Smooth muscle cell (in vitro differentiated cells): ENCODE data around the gene ALS2CL. TPM values are rescaled to one million over a fixed set of nuclear protein-coding genes. Genes with fewer than 3 reads are reported as not detected.

Source experiments
- DNase-seq: peaks from one replicate; lab custom pipeline; 2025; ENCODE audit not compliant: unreplicated experiment; lab: John Stamatoyannopoulos, UW
- H2AFZ ChIP-seq: fragments of 200-600 bp; sonication (generic); 2 replicates; pipeline ENCODE4 v1.6.0; 2016; ENCODE audit warnings: antibody characterized with exemption, low read depth, mild to moderate bottlenecking
- H3F3A ChIP-seq: fragments of 200-600 bp; sonication (generic); 2 replicates; pipeline ENCODE4 v1.6.0; 2017; ENCODE audit warnings: antibody characterized with exemption, low read depth
- H3K27ac ChIP-seq: fragments of 200-600 bp; sonication (generic); 2 replicates; pipeline ENCODE4 v1.5.1; 2016; ENCODE audit warnings: low read depth, mild to moderate bottlenecking
- H3K27me3 ChIP-seq: fragments of 200-600 bp; sonication (generic); 2 replicates; pipeline ENCODE4 v1.6.1; 2016; ENCODE audit warnings: low read depth, mild to moderate bottlenecking
- H3K36me3 ChIP-seq: fragments of 200-600 bp; sonication (generic); 2 replicates; pipeline ENCODE4 v1.5.1; 2016; ENCODE audit warnings: low read depth
- H3K4me1 ChIP-seq: fragments of 200-600 bp; sonication (generic); 2 replicates; pipeline ENCODE4 v1.5.1; 2016; ENCODE audit warnings: low read depth
- H3K4me2 ChIP-seq: fragments of 200-600 bp; sonication (generic); 2 replicates; pipeline ENCODE4 v1.6.0; 2016; ENCODE audit warnings: mild to moderate bottlenecking
- H3K4me3 ChIP-seq: fragments of 200-600 bp; sonication (generic); 2 replicates; pipeline ENCODE4 v1.5.1; 2016; ENCODE audit warnings: mild to moderate bottlenecking
- H3K79me2 ChIP-seq: fragments of 200-600 bp; sonication (generic); 2 replicates; pipeline ENCODE4 v1.6.0; 2016; ENCODE audit warnings: low read depth, mild to moderate bottlenecking
- H3K9ac ChIP-seq: fragments of 200-600 bp; sonication (generic); 2 replicates; pipeline ENCODE4 v1.6.0; 2016; ENCODE audit warnings: low read depth
- H3K9me3 ChIP-seq: fragments of 200-600 bp; sonication (generic); replicated peaks from 2 replicates; pipeline ENCODE4 v1.5.1; 2016; ENCODE audit warnings: low read depth
- H4K20me1 ChIP-seq: fragments of 200-600 bp; sonication (generic); 2 replicates; pipeline ENCODE4 v1.6.0; 2016; ENCODE audit warnings: low read depth
- WGBS: methylation state at CpG from one replicate; pipeline ENCODE4 v1.1.7; 2016; ENCODE audit warnings: low lambda C conversion rate; 5-methylcytosine and 5-hydroxymethylcytosine counted together
- polyA plus RNA-seq: library from polyadenylated mRNA; unstranded; fragments of >200 nt; fragmentation: Nextera tagmentation; extraction: Ambion mirVana; gene quantifications from 2 replicates; pipeline ENCODE4 v1.2.1, GENCODE V29; 2016
- total RNA-seq: library from RNA; depleted of rRNA; stranded (reverse); fragments of >200 nt; gene quantifications from 2 replicates; pipeline ENCODE4 v1.2.3, GENCODE V29; 2014
- TF ChIP-seq, protein P1 (sequence below): fragments of 200-600 bp; sonication (generic); IDR thresholded peaks from 2 replicates; pipeline ENCODE4 v1.5.1; 2017; ENCODE audit warnings: borderline replicate concordance, mild to moderate bottlenecking, antibody characterized with exemption; ENCODE audit not compliant: insufficient read depth, poor library complexity, severe bottlenecking

The ALS2CL gene
- total and polyA plus RNA-seq, 2 experiments from 2014 or later: 8.5 to 9.4 TPM

DNA sequence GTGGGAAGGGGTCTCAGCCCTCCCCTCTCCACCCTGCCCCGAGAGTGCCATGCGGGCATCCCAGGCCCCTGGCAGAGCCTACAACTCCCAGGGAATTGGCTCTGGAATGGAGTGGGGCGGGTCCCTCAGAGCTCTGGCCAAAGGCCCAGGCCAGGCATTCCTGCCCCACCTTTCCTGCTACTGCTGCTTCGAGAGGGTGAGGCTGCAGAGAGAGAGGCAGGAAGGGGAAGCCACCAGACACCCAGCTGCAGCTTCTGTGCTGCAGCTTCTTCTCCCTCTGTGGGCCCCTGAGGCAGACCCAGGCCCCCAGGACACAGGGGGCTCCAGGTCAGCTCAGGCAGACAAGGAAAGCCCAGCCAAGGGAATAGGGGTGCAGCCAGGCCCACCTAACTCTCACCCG lies 2.7 kb downstream of the ALS2CL start:
- WGBS: 86% methylated on average over 5 of the region's 5 CpGs
- Histone ChIP-seq H3K79me2 (no peaks in the 10 kb centered on the region), H3K27me3 (no peaks in the 10 kb centered on the region), H4K20me1 (peaks cover 7% of the 10 kb centered on the region), H3K4me3 (no peak overlapping the region), H3K27ac (no peak overlapping the region), H3F3A (no peaks in the 10 kb centered on the region), H3K4me2 (no peak overlapping the region), H3K9ac (no peak overlapping the region), H2AFZ (no peak overlapping the region), H3K4me1 (peaks cover 6% of the 10 kb centered on the region), H3K36me3 (no peaks in the 10 kb centered on the region), H3K9me3 (no peaks in the 10 kb centered on the region)
- DNase-seq: no peak
- TF ChIP-seq, protein P1, sequence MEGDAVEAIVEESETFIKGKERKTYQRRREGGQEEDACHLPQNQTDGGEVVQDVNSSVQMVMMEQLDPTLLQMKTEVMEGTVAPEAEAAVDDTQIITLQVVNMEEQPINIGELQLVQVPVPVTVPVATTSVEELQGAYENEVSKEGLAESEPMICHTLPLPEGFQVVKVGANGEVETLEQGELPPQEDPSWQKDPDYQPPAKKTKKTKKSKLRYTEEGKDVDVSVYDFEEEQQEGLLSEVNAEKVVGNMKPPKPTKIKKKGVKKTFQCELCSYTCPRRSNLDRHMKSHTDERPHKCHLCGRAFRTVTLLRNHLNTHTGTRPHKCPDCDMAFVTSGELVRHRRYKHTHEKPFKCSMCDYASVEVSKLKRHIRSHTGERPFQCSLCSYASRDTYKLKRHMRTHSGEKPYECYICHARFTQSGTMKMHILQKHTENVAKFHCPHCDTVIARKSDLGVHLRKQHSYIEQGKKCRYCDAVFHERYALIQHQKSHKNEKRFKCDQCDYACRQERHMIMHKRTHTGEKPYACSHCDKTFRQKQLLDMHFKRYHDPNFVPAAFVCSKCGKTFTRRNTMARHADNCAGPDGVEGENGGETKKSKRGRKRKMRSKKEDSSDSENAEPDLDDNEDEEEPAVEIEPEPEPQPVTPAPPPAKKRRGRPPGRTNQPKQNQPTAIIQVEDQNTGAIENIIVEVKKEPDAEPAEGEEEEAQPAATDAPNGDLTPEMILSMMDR: no peak

DNA sequence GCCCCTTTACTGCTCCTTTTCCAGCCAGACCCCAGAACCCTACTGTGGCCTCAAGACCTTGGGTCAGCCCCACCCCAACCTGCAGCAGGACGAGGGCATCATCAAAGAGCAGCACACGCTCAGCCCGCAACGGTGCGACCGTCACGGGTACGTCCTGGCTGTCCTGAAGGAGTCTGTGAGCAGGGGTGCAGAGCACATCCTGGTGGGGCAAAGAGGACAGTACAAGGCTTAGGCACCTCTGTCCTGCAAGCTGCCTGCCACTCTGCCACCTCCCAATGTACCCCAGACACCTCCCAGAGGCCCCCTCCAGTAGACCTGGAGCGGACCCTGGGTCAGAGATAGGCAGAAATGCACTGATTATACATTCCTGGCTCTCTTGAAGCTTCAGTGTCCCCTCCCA lies 8.0 kb downstream of the ALS2CL start:
- Histone ChIP-seq H3K36me3 (no peaks in the 10 kb centered on the region), H3K4me3 (no peak overlapping the region), H4K20me1 (peaks cover 7% of the 10 kb centered on the region), H3K79me2 (no peaks in the 10 kb centered on the region), H3K9me3 (no peaks in the 10 kb centered on the region), H3F3A (no peaks in the 10 kb centered on the region), H3K27me3 (no peaks in the 10 kb centered on the region), H2AFZ (no peak overlapping the region), H3K4me1 (no peaks in the 10 kb centered on the region), H3K4me2 (no peak overlapping the region), H3K9ac (no peak overlapping the region), H3K27ac (no peak overlapping the region)
- DNase-seq: no peak
- TF ChIP-seq, protein P1: no peak
- WGBS: 91% methylated on average over 9 of the region's 9 CpGs

DNA sequence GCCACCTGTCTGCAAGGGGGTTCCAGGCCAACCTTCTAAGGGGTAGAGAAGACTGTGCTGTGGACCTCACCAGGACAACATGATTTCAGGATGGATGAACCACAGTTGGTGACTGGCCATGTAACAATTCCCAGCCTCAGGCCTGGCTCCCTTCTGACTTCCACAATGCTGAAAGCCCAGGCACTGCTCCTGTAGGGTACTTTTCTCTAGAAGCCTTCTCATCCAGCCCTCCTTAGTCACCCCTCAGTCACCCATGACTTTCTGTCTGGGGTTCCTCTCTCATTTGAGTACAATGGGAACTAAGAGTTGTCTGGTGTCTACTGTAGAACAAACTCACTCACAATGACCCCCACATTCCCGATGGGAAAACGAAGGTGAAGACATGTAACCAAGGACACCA lies 8.6 kb downstream of the ALS2CL start:
- H2AFZ ChIP-seq: no peak overlapping the region
- DNase-seq: no peak
- no peak overlapping the region for H3K9ac ChIP-seq
- H3K79me2 ChIP-seq: no peaks in the 10 kb centered on the region
- 96% methylated on average over 2 of the region's 2 CpGs for WGBS
- H3K27me3 ChIP-seq: no peaks in the 10 kb centered on the region
- TF ChIP-seq, protein P1: no peak
- no peaks in the 10 kb centered on the region for H3K36me3 ChIP-seq
- no peak overlapping the region for H3K4me3 ChIP-seq
- peaks cover 6% of the 10 kb centered on the region for H4K20me1 ChIP-seq
- H3F3A ChIP-seq: no peaks in the 10 kb centered on the region
- H3K4me1 ChIP-seq: no peaks in the 10 kb centered on the region
- no peaks in the 10 kb centered on the region for H3K9me3 ChIP-seq
- no peak overlapping the region for H3K27ac ChIP-seq
- H3K4me2 ChIP-seq: no peak overlapping the region

DNA sequence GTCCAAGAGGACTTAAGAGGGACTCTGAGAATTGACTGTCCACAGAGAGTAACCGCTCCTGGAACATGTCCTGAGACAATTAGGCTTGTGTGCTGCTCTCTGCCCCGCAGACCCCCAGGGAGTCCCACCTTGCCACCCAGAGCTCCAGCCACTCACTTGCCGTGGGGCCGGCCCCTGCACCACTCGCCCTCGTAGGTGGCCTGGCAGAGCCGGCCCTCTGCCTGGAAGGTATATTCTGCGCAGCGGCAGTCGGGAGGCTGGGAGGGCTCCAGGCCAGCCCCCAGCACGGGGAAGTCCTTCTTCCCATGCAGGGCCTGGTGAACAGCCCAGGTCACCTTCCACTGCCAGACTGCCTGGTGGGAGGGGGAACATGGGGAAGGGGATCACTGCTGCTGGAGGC lies 10.5 kb downstream of the ALS2CL start:
- WGBS: 92% methylated on average over 11 of the region's 11 CpGs

More for the DNA sequence above, 10.5 kb downstream of the ALS2CL start:
- no peak overlapping the region for H3K9ac ChIP-seq
- H3K4me3 ChIP-seq: no peak overlapping the region
- no peak overlapping the region for H3K27ac ChIP-seq
- H3K4me1 ChIP-seq: no peaks in the 10 kb centered on the region
- H3F3A ChIP-seq: no peaks in the 10 kb centered on the region
- no peaks in the 10 kb centered on the region for H3K9me3 ChIP-seq
- no peak for DNase-seq
- no peaks in the 10 kb centered on the region for H3K27me3 ChIP-seq
- no peaks in the 10 kb centered on the region for H3K79me2 ChIP-seq
- no peak overlapping the region for H2AFZ ChIP-seq
- H4K20me1 ChIP-seq: no peaks in the 10 kb centered on the region
- no peak overlapping the region for H3K4me2 ChIP-seq
- H3K36me3 ChIP-seq: no peaks in the 10 kb centered on the region
- TF ChIP-seq, protein P1: no peak
